HFF-Myc (cell line): ENCODE data around the gene EIF3L.

Source experiments
- DNase-seq: peaks from one replicate; pipeline ENCODE4 v3.0.0-alpha.2; 2011; ENCODE audit warnings: low read depth; ENCODE audit errors: extremely low read depth
- H3K4me3 ChIP-seq: replicated peaks from 2 replicates; pipeline ENCODE4 v1.5.1; 2011; ENCODE audit warnings: low read depth, mild to moderate bottlenecking, control low read depth, low read length
- TF ChIP-seq, protein P1 (sequence below): IDR thresholded peaks from 2 replicates; pipeline ENCODE4 v1.5.1; 2012; ENCODE audit warnings: mild to moderate bottlenecking, low read depth, low read length, control low read depth; ENCODE audit errors: missing control alignments

The EIF3L gene

DNA sequence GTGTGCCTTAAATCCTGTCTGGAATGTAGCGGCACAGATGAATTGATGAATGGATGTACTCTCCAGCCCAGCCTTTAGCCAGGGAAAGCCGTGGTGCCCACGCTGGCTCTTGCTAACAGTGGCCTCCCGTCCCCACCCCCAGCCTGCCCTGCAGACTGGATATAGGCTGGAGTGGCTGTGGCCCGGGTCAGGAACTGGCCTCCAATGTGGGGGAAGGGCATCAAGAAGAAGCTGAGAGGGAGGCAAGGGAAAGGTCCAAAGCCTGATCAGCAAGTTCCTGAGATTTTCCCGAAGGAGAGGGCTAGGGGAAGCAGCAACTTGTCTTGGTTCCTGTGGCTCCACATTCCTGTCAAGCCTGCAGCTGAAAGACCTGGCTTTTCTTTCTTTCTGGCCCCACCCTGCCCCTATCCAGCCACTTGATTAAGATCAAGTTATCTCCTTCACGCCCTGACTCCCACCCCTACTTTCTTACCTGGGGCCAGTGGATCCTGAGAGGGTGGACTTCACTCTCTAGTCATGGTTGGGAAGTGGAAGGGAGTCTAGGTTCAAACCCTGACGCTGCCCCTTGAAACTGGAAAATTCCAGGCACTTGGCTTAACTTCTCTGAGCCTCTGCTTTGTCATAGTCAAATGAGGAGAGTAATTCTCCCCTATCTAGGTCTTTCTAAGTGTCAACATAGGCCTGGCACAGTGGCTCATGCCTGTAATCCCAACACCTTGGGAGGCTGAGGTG is 45.9 kb downstream of the EIF3L start:
- H3K4me3 ChIP-seq: no peak overlapping the region
- no peak for DNase-seq
- TF ChIP-seq, protein P1, sequence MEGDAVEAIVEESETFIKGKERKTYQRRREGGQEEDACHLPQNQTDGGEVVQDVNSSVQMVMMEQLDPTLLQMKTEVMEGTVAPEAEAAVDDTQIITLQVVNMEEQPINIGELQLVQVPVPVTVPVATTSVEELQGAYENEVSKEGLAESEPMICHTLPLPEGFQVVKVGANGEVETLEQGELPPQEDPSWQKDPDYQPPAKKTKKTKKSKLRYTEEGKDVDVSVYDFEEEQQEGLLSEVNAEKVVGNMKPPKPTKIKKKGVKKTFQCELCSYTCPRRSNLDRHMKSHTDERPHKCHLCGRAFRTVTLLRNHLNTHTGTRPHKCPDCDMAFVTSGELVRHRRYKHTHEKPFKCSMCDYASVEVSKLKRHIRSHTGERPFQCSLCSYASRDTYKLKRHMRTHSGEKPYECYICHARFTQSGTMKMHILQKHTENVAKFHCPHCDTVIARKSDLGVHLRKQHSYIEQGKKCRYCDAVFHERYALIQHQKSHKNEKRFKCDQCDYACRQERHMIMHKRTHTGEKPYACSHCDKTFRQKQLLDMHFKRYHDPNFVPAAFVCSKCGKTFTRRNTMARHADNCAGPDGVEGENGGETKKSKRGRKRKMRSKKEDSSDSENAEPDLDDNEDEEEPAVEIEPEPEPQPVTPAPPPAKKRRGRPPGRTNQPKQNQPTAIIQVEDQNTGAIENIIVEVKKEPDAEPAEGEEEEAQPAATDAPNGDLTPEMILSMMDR: no peak

DNA sequence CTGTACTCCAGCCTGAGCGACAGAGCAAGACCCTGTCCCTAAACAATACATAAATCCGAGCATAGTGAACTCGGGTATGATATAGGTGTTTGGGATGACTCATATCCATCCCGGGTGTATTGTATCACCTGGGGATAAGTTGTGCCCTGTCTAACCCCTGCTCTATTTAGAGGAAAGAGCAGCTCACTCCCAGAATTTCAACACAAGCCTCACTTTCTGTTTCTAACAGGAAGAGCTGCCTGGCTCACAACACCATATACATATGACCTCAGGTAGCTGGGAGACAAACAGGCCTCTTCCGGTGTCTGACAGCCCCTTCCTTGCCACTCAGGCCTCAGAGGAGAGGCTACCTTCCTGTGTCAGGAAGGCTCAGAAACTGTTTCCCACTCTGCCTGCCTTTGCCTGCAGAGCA is 47.0 kb downstream of the EIF3L start:
- no peak for DNase-seq
- no peak overlapping the region for H3K4me3 ChIP-seq
- TF ChIP-seq, protein P1: no peak

DNA sequence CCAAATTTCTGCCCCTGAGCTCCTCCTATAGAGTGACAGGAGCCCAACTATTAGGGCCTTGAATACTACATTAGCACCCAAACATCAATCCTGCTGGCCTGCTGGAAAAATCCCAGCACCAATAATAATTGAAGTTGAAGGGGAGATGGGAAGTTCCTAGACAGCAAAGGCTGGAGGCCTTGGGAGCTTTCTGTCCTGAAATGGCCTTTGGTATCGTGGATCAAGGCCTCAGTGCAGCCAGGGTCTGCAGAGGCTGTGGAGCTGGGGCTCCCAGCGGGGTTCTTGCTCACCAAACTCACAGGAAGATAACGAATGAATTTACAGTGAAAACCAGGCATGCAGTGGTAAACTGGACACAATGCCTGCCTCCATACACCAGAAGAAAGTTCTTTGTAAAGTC is 47.7 kb downstream of the EIF3L start:
- H3K4me3 ChIP-seq: no peak overlapping the region
- DNase-seq: no peak
- TF ChIP-seq, protein P1: no peak

DNA sequence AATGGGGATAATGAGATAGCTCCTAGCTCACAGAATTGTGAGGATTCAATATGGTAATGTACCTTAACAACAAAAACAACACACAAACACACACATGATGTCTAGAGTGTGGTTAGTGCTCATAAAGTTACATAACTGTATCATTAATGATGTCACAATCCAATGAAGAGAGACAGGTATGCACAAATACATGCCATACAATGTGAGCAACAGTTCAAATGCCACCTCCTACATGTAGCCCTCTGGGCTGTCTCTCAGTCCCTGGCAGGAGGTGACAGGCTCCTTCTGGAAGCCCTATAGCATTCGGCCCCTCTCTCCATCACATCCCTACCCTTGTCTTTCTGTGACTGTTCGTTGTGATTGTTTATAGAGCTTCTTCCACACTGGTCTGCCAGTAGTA is 48.6 kb downstream of the EIF3L start:
- no peak overlapping the region for H3K4me3 ChIP-seq
- no peak for DNase-seq
- TF ChIP-seq, protein P1: no peak

DNA sequence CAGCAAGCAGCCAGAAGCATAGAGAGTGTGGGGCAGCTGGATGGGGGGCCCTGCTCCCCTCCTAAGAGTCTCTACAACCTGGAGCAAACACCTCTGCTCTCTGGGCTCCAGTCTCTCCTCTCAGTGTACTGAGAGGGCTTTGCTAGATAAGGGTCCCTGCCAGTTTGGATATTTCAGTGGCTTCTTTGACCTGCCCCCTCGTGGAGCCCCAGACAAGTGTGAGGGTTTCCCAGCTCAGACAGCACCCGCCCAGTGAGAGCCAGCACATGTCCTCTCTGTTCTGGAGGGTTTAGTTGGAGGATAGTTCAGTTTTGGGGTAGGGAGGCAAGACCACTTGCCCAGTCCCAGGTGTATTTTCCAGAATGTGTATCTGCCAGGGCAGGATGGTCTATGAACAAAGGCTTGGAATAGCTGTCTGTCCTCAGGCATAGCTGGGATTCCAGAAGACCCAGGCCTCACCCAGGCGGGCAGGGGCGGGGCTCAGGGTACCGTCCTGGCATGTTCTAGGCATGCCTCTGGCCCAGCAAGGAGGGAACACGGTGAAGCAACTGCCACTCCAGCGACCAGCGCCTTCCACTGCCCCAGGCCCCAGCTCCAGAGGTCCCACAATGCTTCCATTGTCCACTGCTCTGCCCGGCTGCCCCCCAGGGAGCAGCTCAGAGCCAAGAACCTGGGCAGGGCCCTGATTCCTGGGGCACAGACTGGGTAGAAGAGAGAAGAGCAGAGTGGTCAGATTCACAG is 49.4 kb downstream of the EIF3L start:
- H3K4me3 ChIP-seq: no peak overlapping the region
- no peak for DNase-seq
- TF ChIP-seq, protein P1: no peak

DNA sequence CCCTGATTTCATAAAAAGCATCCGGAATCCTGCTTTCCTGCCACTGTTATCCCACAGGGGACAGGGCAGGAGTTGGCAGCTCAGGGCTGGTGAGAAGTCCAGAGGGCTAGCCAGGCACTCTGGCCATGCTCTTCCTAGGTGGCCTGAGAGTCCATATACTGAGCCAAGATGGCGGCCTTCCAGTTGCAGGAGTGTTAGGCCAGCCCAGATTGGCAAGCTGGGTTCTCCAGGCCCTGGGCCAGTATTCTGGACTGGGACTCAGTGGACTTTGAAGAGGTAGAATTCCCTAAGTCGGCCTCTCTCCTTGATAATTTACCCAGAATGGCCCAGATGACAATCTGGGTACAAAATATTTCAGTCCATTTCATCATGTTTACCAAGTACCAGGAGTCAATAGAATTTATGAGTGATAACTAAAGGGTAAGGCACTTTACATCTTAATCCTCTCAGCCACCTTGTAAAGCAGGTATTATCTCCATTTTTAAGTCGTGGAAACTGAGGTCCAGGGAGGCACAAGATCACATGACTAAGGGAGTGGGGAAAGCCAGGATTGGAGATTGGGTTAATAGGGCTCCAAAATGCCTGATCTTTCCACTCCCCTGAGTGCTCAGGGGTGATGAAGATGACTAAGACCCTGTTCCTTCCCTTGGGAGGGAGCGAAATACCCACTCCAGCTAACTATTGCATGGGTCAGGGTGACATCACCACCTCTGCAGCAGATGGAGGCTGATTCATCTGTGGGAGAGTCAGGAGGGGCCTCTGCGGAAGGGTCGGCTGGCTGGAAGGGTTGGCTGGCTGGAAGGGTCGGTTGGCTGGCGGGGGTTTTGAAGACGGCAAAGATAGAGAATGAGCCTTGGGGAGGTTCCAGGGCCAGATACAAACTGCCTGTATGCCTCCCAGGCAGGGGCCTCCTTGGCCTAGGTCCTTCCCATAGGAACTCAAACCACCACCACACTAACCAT is 55.6 kb downstream of the EIF3L start:
- peak; percentile 85 for DNase-seq
- TF ChIP-seq, protein P1: no peak
- peak overlapping the region; percentile 41 for H3K4me3 ChIP-seq
